GM23248 (cell line): ENCODE measurements around the gene GLYATL3. TPM values are rescaled to one million over a fixed set of nuclear protein-coding genes. Genes with fewer than 3 reads are reported as not detected.

Source experiments
- DNase-seq: peaks from one replicate; pipeline ENCODE4 v3.0.0-alpha.2; 2015
- H2AFZ ChIP-seq: fragments of 200-600 bp; sonication (generic); 2 replicates; pipeline ENCODE4 v1.6.1; 2016; ENCODE audit warnings: antibody characterized with exemption
- H3F3A ChIP-seq: fragments of 200-600 bp; sonication (generic); 2 replicates; pipeline ENCODE4 v1.6.1; 2016; ENCODE audit warnings: mild to moderate bottlenecking, antibody characterized with exemption, mixed run types; ENCODE audit not compliant: insufficient read depth
- H3K27ac ChIP-seq: fragments of 200-600 bp; sonication (generic); 2 replicates; pipeline ENCODE4 v1.5.1; 2016; ENCODE audit warnings: mild to moderate bottlenecking
- H3K27me3 ChIP-seq: fragments of 200-600 bp; sonication (generic); replicated peaks from 2 replicates; pipeline ENCODE4 v1.6.1; 2016; ENCODE audit warnings: mild to moderate bottlenecking; ENCODE audit not compliant: insufficient read depth
- H3K36me3 ChIP-seq: fragments of 200-600 bp; sonication (generic); 2 replicates; pipeline ENCODE4 v1.6.1; 2016; ENCODE audit warnings: low read depth, mild to moderate bottlenecking
- H3K4me1 ChIP-seq: fragments of 200-600 bp; sonication (generic); 2 replicates; pipeline ENCODE4 v1.6.1; 2016; ENCODE audit warnings: mild to moderate bottlenecking; ENCODE audit not compliant: insufficient read depth
- H3K4me2 ChIP-seq: fragments of 200-600 bp; sonication (generic); one replicate; pipeline ENCODE4 v1.6.1; 2016; ENCODE audit warnings: mild to moderate bottlenecking; ENCODE audit not compliant: unreplicated experiment
- H3K4me3 ChIP-seq: fragments of 200-600 bp; sonication (generic); 2 replicates; pipeline ENCODE4 v1.5.1; 2016; ENCODE audit warnings: mild to moderate bottlenecking
- H3K79me2 ChIP-seq: fragments of 200-600 bp; sonication (generic); 2 replicates; pipeline ENCODE4 v1.6.1; 2016; ENCODE audit warnings: mild to moderate bottlenecking; ENCODE audit not compliant: insufficient read depth
- H3K9ac ChIP-seq: fragments of 200-600 bp; sonication (generic); 2 replicates; pipeline ENCODE4 v1.6.1; 2016; ENCODE audit warnings: mild to moderate bottlenecking
- H3K9me2 ChIP-seq: fragments of 200-600 bp; sonication (generic); 2 replicates; pipeline ENCODE4 v1.6.1; 2016; ENCODE audit warnings: mixed run types, mild to moderate bottlenecking, moderate library complexity; ENCODE audit not compliant: insufficient read depth
- H3K9me3 ChIP-seq: fragments of 200-600 bp; sonication (generic); one replicate; pipeline ENCODE4 v1.6.1; 2017; ENCODE audit warnings: low read depth
- H4K20me1 ChIP-seq: fragments of 200-600 bp; sonication (generic); 2 replicates; pipeline ENCODE4 v1.6.0; 2016; ENCODE audit not compliant: insufficient read depth
- EZH2 ChIP-seq: fragments of 200-600 bp; sonication (generic); IDR thresholded peaks from 2 replicates; pipeline ENCODE4 v1.6.1; 2018; ENCODE audit warnings: antibody characterized with exemption, mild to moderate bottlenecking; ENCODE audit not compliant: insufficient read depth, poor library complexity, severe bottlenecking
- EZH2phosphoT487 ChIP-seq: fragments of 200-600 bp; sonication (generic); IDR thresholded peaks from 2 replicates; pipeline ENCODE4 v1.6.1; 2018; ENCODE audit warnings: antibody characterized with exemption, moderate library complexity, mild to moderate bottlenecking, low read depth; ENCODE audit not compliant: insufficient read depth
- WGBS, 2 experiments: methylation state at CpG; one replicate each; pipeline ENCODE4 v1.1.6; 2015 to 2017; ENCODE audit warnings: low lambda C conversion rate in 2 of 2, low coverage in 1 of 2; ENCODE audit errors: missing lambda C conversion rate in 2 of 2; 5-methylcytosine and 5-hydroxymethylcytosine counted together
- in situ Hi-C: fragments of 300-500 bp; cut with MboI; formaldehyde crosslinking; loops from 2 replicates; pipeline ENCODE4 v1.15.0; 2020
- polyA plus RNA-seq: library from polyadenylated mRNA; unstranded; fragments of >200 nt; fragmentation: Nextera tagmentation; extraction: Ambion mirVana; gene quantifications from 2 replicates; pipeline ENCODE4 v1.2.1, GENCODE V29; 2016
- total RNA-seq: library from RNA; depleted of rRNA; stranded (reverse); fragments of >200 nt; shearing (Covaris generic); gene quantifications from 2 replicates; pipeline ENCODE4 v1.2.3, GENCODE V29; 2014; rRNA removed

The GLYATL3 gene
- total and polyA plus RNA-seq, 2 experiments from 2014 or later, result not detected

- Histone ChIP-seq H3K9me2 (no peaks in the 10 kb centered on the region), H4K20me1 (no peaks in the 10 kb centered on the region), H3F3A (no peaks in the 10 kb centered on the region), H3K36me3 (no peaks in the 10 kb centered on the region), H3K79me2 (no peaks in the 10 kb centered on the region), H3K27ac (no peak overlapping the region), H3K27me3 (peaks cover 17% of the 10 kb centered on the region), H3K4me3 (no peak overlapping the region), H2AFZ (no peak overlapping the region), H3K4me1 (no peaks in the 10 kb centered on the region), H3K4me2 (no peak overlapping the region), H3K9me3 (no peaks in the 10 kb centered on the region), H3K9ac (no peak overlapping the region)
- in situ Hi-C loops, result no loop called here
- TF ChIP-seq EZH2phosphoT487 (no peak), EZH2 (no peak)
- DNase-seq, result peak; percentile 10
- 26 to 28% methylated on average over 6 of the region's 6 CpGs for WGBS, 2 experiments
Measured at GRCh38 chr6:49570474-49571079, 70.9 kb downstream of the GLYATL3 start.

- no peak overlapping the region for H3K27ac ChIP-seq
- in situ Hi-C loops, result no loop called here
Measured at GRCh38 chr6:49576618-49577017, 76.9 kb downstream of the GLYATL3 start.

More at GRCh38 chr6:49576618-49577017, 76.9 kb downstream of the GLYATL3 start:
- TF ChIP-seq EZH2 (no peak), EZH2phosphoT487 (no peak)
- Histone ChIP-seq H3K4me3 (no peak overlapping the region), H3K9ac (no peak overlapping the region), H3K27me3 (peaks cover 16% of the 10 kb centered on the region), H3K9me3 (no peaks in the 10 kb centered on the region), H3K36me3 (no peaks in the 10 kb centered on the region), H2AFZ (no peak overlapping the region), H3K4me1 (no peaks in the 10 kb centered on the region), H3K9me2 (no peaks in the 10 kb centered on the region), H3K4me2 (no peak overlapping the region), H4K20me1 (no peaks in the 10 kb centered on the region), H3K79me2 (no peaks in the 10 kb centered on the region), H3F3A (no peaks in the 10 kb centered on the region)
- no peak for DNase-seq
- 33 to 41% methylated on average over 1 of the region's 1 CpG for WGBS, 2 experiments

Other genes starting within 250 kb of the GLYATL3 start
- 8.0 and 10.5 TPM in 2 replicates for gene MMUT, start 36.7 kb upstream of the GLYATL3 start, total RNA-seq
- 20.7 and 21.7 TPM in 2 replicates for gene MMUT, start 36.7 kb upstream of the GLYATL3 start, polyA plus RNA-seq
- 4.0 and 10.8 TPM in 2 replicates for gene CENPQ, start 36.6 kb upstream of the GLYATL3 start, total RNA-seq
- 8.4 and 8.9 TPM in 2 replicates for gene CENPQ, start 36.6 kb upstream of the GLYATL3 start, polyA plus RNA-seq
- not detected in 2 replicates for gene C6orf141, start 50.7 kb downstream of the GLYATL3 start, total RNA-seq
- not detected in 2 replicates for gene C6orf141, start 50.7 kb downstream of the GLYATL3 start, polyA plus RNA-seq
- not detected in 2 replicates for gene RHAG, start 136.9 kb downstream of the GLYATL3 start, total RNA-seq
- not detected in 2 replicates for gene RHAG, start 136.9 kb downstream of the GLYATL3 start, polyA plus RNA-seq
- gene CRISP2, start 213.6 kb downstream of the GLYATL3 start, total RNA-seq, result not detected in 2 replicates
- not detected in 2 replicates for gene CRISP2, start 213.6 kb downstream of the GLYATL3 start, polyA plus RNA-seq
- not detected in 2 replicates for gene CRISP3, start 244.5 kb downstream of the GLYATL3 start, total RNA-seq
- gene CRISP3, start 244.5 kb downstream of the GLYATL3 start, polyA plus RNA-seq, result not detected in 2 replicates